Endothelial cell of hepatic sinusoid (primary cell): ENCODE data around the gene ANP32E.

Experiments used
- in situ Hi-C: cut with HindIII; loops from 2 replicates; pipeline ENCODE4 v1.10.0; 2017; ENCODE audit warnings: low sequenced_read_pairs

The ANP32E gene

DNA sequence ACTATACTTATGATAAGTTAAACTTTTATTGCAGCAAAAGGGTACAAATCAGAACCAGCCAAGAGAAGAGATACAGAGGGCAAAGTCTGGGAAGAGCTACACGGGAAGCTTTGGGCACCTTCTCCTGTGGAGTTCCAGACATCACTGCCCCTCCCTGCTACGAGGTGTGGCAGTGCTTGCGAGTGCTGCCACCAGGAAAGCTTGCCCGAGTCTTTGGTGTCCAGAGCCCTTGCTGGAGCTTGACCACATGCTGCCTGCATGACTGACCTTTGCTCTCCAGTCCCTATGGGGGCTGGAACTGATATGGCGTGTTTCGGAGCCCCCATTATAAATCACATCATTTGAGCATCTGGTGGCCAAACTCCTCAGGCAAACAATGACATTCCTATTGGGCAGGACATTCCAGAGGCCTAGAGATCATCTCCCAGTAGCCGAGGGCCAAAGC is 62.7 kb downstream of the ANP32E start:
- in situ Hi-C loops: no loop called here

DNA sequence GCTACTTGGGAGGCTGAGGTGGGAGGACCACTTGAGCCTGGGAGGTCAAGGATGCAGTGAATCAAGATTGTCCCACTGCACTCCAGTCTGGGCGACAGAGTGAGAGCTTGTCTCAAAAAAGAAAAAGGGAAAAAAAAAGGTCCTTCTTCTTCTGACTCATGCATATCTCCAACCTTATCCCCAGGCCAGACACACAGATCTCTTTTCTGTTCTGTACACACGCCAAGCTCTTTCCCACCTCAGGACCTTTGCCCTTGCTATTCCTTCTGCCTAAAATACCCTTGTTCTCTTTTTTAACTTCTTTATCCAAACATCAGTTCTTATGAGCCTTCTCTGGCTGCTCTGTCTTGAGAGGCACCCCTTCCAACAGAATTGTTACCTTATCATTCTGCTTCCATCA is 64.1 kb downstream of the ANP32E start:
- in situ Hi-C loops: no loop called here

DNA sequence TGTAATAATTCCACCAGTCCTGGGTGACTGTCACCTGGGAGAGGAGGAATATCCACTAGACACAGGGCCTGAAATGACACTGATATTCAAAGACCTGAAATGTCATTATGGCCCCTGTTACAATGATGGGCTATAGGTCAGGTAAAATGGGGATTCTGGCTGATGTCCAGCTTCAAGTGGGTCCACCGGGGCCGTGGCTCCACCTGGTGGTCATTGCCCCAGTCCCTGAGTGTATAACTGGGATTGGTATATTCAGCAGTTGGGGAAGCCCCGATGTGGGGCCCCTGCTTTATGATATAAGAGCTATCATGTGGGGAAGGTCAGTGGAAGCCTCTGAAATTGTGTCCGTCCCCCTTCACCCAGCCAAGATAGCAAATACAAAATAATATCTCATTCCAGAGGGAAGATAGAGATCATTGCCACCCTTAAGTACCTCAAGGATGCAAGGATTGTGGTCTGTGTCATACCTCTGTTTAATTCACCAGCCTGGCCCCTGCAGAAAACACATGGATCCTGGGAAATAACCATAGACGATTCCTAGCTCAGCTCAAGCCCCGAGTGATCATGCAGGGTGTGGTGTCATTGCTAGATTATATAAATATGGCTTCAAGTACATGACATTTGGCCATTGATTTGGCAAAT is 66.8 kb downstream of the ANP32E start:
- in situ Hi-C loops: no loop called here
